H9 (cell line): Measurements from ENCODE around the gene LRRC55. TPM values are rescaled to one million over a fixed set of nuclear protein-coding genes. Genes with fewer than 3 reads are reported as not detected.

Source experiments
- DNase-seq: peaks from one replicate; pipeline ENCODE4 v3.0.0-alpha.2; 2017
- H2AFZ ChIP-seq: one replicate; pipeline ENCODE4 v1.6.1; 2013; ENCODE audit warnings: mild to moderate bottlenecking, low read length, control low read depth, moderate library complexity
- H2AK5ac ChIP-seq: 2 replicates; pipeline ENCODE4 v1.6.1; 2013; ENCODE audit warnings: low read length, control low read depth, mixed read lengths; ENCODE audit not compliant: insufficient read length
- H2BK120ac ChIP-seq: one replicate; pipeline ENCODE4 v1.6.1; 2013; ENCODE audit warnings: low read depth, mild to moderate bottlenecking, low read length, control low read depth, inconsistent platforms; ENCODE audit not compliant: poor library complexity, severe bottlenecking
- H2BK12ac ChIP-seq: 2 replicates; pipeline ENCODE4 v1.6.1; 2013; ENCODE audit warnings: low read length, control low read depth, mixed read lengths, low read depth; ENCODE audit not compliant: insufficient read length
- H2BK15ac ChIP-seq: 2 replicates; pipeline ENCODE4 v1.6.1; 2013; ENCODE audit warnings: low read depth, low read length, control low read depth
- H2BK20ac ChIP-seq: one replicate; pipeline ENCODE4 v1.6.1; 2013; ENCODE audit warnings: low read depth, mild to moderate bottlenecking, low read length, control low read depth, inconsistent platforms; ENCODE audit not compliant: poor library complexity, severe bottlenecking
- H2BK5ac ChIP-seq: 2 replicates; pipeline ENCODE4 v1.6.1; 2013; ENCODE audit warnings: low read length, control low read depth, mixed read lengths; ENCODE audit not compliant: insufficient read length
- H3K14ac ChIP-seq: 2 replicates; pipeline ENCODE4 v1.6.1; 2013; ENCODE audit warnings: low read length, control low read depth; ENCODE audit not compliant: insufficient read depth
- H3K18ac ChIP-seq: 2 replicates; pipeline ENCODE4 v1.6.1; 2013; ENCODE audit warnings: low read depth, mild to moderate bottlenecking, mixed read lengths, low read length, control low read depth; ENCODE audit not compliant: insufficient read length
- H3K23ac ChIP-seq: 2 replicates; pipeline ENCODE4 v1.6.1; 2013; ENCODE audit warnings: low read length, control low read depth, mixed read lengths, low read depth; ENCODE audit not compliant: insufficient read length
- H3K23me2 ChIP-seq: 2 replicates; pipeline ENCODE4 v1.6.1; 2013; ENCODE audit warnings: low read depth, mild to moderate bottlenecking, mixed read lengths, low read length, control low read depth; ENCODE audit not compliant: insufficient read length, poor library complexity, severe bottlenecking
- H3K27ac ChIP-seq: 2 replicates; pipeline ENCODE4 v1.5.1; 2013; ENCODE audit warnings: low read length, control low read depth, mixed read lengths, low read depth; ENCODE audit not compliant: insufficient read length
- H3K27me3 ChIP-seq: 2 replicates; pipeline ENCODE4 v1.6.1; 2013; ENCODE audit warnings: low read length, control low read depth, inconsistent platforms; ENCODE audit not compliant: insufficient read depth
- H3K4ac ChIP-seq: 2 replicates; pipeline ENCODE4 v1.6.1; 2013; ENCODE audit warnings: low read depth, mild to moderate bottlenecking, control low read depth, inconsistent platforms, low read length, moderate library complexity
- H3K4me1 ChIP-seq: 2 replicates; pipeline ENCODE4 v1.6.1; 2013; ENCODE audit warnings: low read length, control low read depth, inconsistent platforms; ENCODE audit not compliant: insufficient read depth
- H3K4me2 ChIP-seq: 2 replicates; pipeline ENCODE4 v1.6.1; 2013; ENCODE audit warnings: low read length, control low read depth, mixed read lengths; ENCODE audit not compliant: insufficient read length, insufficient read depth
- H3K56ac ChIP-seq: 2 replicates; pipeline ENCODE4 v1.6.1; 2013; ENCODE audit warnings: low read depth, mild to moderate bottlenecking, mixed read lengths, low read length, control low read depth; ENCODE audit not compliant: insufficient read length
- H3K79me1 ChIP-seq: 2 replicates; pipeline ENCODE4 v1.6.1; 2013; ENCODE audit warnings: low read depth, mild to moderate bottlenecking, moderate library complexity, low read length, control low read depth, inconsistent platforms; ENCODE audit not compliant: insufficient read depth, poor library complexity, severe bottlenecking
- H3K79me2 ChIP-seq: 2 replicates; pipeline ENCODE4 v1.6.1; 2013; ENCODE audit warnings: low read length, control low read depth, inconsistent platforms; ENCODE audit not compliant: insufficient read depth
- H3K9ac ChIP-seq: 2 replicates; pipeline ENCODE4 v1.6.1; 2013; ENCODE audit warnings: low read length, control low read depth, mixed read lengths; ENCODE audit not compliant: insufficient read length; ENCODE audit errors: extremely low read depth
- H3K9me3 ChIP-seq: one replicate; pipeline ENCODE4 v1.6.1; 2013; ENCODE audit warnings: low read depth, low read length, inconsistent platforms; ENCODE audit not compliant: control insufficient read depth
- H3T11ph ChIP-seq: one replicate; pipeline ENCODE4 v1.6.1; 2013; ENCODE audit warnings: mild to moderate bottlenecking, low read length, control low read depth, inconsistent platforms
- H4K20me1 ChIP-seq: one replicate; pipeline ENCODE4 v1.6.1; 2013; ENCODE audit not compliant: control insufficient read depth, insufficient read length, insufficient read depth
- H4K5ac ChIP-seq: 2 replicates; pipeline ENCODE4 v1.6.1; 2013; ENCODE audit warnings: low read depth, mild to moderate bottlenecking, mixed read lengths, low read length, control low read depth; ENCODE audit not compliant: insufficient read length
- H4K8ac ChIP-seq: replicated peaks from 2 replicates; pipeline ENCODE4 v1.6.1; 2013; ENCODE audit warnings: low read length, control low read depth, mixed read lengths, low read depth; ENCODE audit not compliant: insufficient read length
- H4K91ac ChIP-seq: 2 replicates; pipeline ENCODE4 v1.6.1; 2013; ENCODE audit warnings: low read depth, mild to moderate bottlenecking, moderate library complexity, mixed read lengths, low read length, control low read depth; ENCODE audit not compliant: insufficient read length
- H3K27ac Mint-ChIP-seq, 3 experiments: 2 replicates in 2 of 3; 3 replicates in 1 of 3; pipeline ENCODE4 v1.8.0; 2020 to 2021; ENCODE audit warnings: mixed read lengths in 3 of 3, mild to moderate bottlenecking in 1 of 3, moderate library complexity in 1 of 3
- H3K27me3 Mint-ChIP-seq: 2 replicates; pipeline ENCODE4 v1.8.0; 2021; ENCODE audit warnings: low read depth, mild to moderate bottlenecking, moderate library complexity, mixed read lengths
- H3K36me3 Mint-ChIP-seq, 3 experiments: 2 replicates in 2 of 3; 3 replicates in 1 of 3; pipeline ENCODE4 v1.8.0; 2020 to 2021; ENCODE audit warnings: low read depth in 3 of 3, mixed read lengths in 3 of 3; ENCODE audit not compliant: insufficient read depth in 1 of 3
- H3K4me1 Mint-ChIP-seq, 2 experiments: 2 replicates each; pipeline ENCODE4 v1.8.0; 2020; ENCODE audit warnings: mixed read lengths in 2 of 2
- H3K4me3 Mint-ChIP-seq, 2 experiments: 2 replicates in 1 of 2; 3 replicates in 1 of 2; pipeline ENCODE4 v1.8.0; 2020 to 2021; ENCODE audit warnings: mild to moderate bottlenecking in 2 of 2, mixed read lengths in 2 of 2, moderate library complexity in 1 of 2
- H3K9me3 Mint-ChIP-seq, 2 experiments: 2 replicates in 1 of 2; 3 replicates in 1 of 2; pipeline ENCODE4 v1.8.0; 2020; ENCODE audit warnings: mild to moderate bottlenecking in 2 of 2, mixed read lengths in 2 of 2, moderate library complexity in 1 of 2
- CTCF ChIP-seq: fragments of 200-600 bp; sonication (generic); conservative IDR thresholded peaks from 3 replicates; pipeline ENCODE4 v1.8.0; 2021; ENCODE audit warnings: antibody characterized with exemption, mild to moderate bottlenecking
- WGBS: extraction: QIAGEN DNeasy Blood & Tissue Kit; methylation state at CpG from one replicate; pipeline ENCODE4 v1.1.7; 2013; ENCODE audit warnings: missing lambda C conversion rate, low lambda C conversion rate, mixed read lengths; ENCODE audit not compliant: insufficient read length; ENCODE audit errors: extremely low coverage; 5-methylcytosine and 5-hydroxymethylcytosine counted together
- total RNA-seq: library from RNA; stranded (reverse); gene quantifications from 2 replicates; pipeline ENCODE4 v1.2.1, GENCODE V29; 2021

The LRRC55 gene
- total RNA-seq, 1 experiment from 2014 or later, result 1.0 TPM

- no peak overlapping the region for H3K4me3 Mint-ChIP-seq
- no peak overlapping the region for H3K4me2 ChIP-seq
- no peak overlapping the region for H2BK20ac ChIP-seq
- H2BK12ac ChIP-seq, result no peak overlapping the region
- H2AK5ac ChIP-seq, result no peak overlapping the region
- H2AFZ ChIP-seq, result no peak overlapping the region
- no peak overlapping the region for H3K4ac ChIP-seq
- no peaks in the 10 kb centered on the region for H3K79me2 ChIP-seq
- DNase-seq, result no peak
- no peak overlapping the region for H2BK15ac ChIP-seq
- H4K91ac ChIP-seq, result no peak overlapping the region
- H2BK120ac ChIP-seq, result no peak overlapping the region
- no peaks in the 10 kb centered on the region for H4K20me1 ChIP-seq
- H3K23ac ChIP-seq, result no peak overlapping the region
- H3K36me3 Mint-ChIP-seq, result no peaks in the 10 kb centered on the region
- H3K27ac ChIP-seq, result no peak overlapping the region
- H2BK5ac ChIP-seq, result no peak overlapping the region
- peaks cover 4% of the 10 kb centered on the region for H3K27me3 Mint-ChIP-seq
- H3K18ac ChIP-seq, result no peak overlapping the region
- no peaks in the 10 kb centered on the region for H3K23me2 ChIP-seq
- no peak for TF ChIP-seq CTCF
- no peak overlapping the region for H4K8ac ChIP-seq
- H3K27ac Mint-ChIP-seq, result no peak overlapping the region
- H3K4me1 ChIP-seq, result peaks cover 3% of the 10 kb centered on the region; the same call in 1 of the 2 replicates
- no peaks in the 10 kb centered on the region; a peak in 1 of 5 replicates for H3K9me3 Mint-ChIP-seq
- no peak overlapping the region for H4K5ac ChIP-seq
- H3K79me1 ChIP-seq, result no peaks in the 10 kb centered on the region
- no peaks in the 10 kb centered on the region for H3K9me3 ChIP-seq
- no peaks in the 10 kb centered on the region for H3K27me3 ChIP-seq
- peaks cover 31% of the 10 kb centered on the region in 2 experiments for H3K4me1 Mint-ChIP-seq
- no peak overlapping the region for H3K9ac ChIP-seq
- no peak overlapping the region for H3K14ac ChIP-seq
- no CpG with 5 or more reads among the region's 2 CpGs for WGBS
- H3T11ph ChIP-seq, result no peak overlapping the region
- no peak overlapping the region for H3K56ac ChIP-seq
Measured at GRCh38 chr11:57152134-57152533, 29.6 kb upstream of the LRRC55 start.
